Measurements from ENCODE around the gene FBRSL1.

- TF ChIP-seq CTCF (IDR thresholded peaks at IDR 0.05) = no peak
- TF ChIP-seq POLR2A (IDR thresholded peaks at IDR 0.05) = no peak
Observed at GRCh38 chr12:132514216-132514820, 24.4 kb downstream of the FBRSL1 start.

Data from heart left ventricle (tissue), 13 donors.